OCI-LY7 (cell line): ENCODE measurements around the gene SYK. TPM values are rescaled to one million over a fixed set of nuclear protein-coding genes. Genes with fewer than 3 reads are reported as not detected.

Experiments used
- BruUV-seq: library from RNA; stranded (reverse); fragments of 400-500 nt; replicated peaks from 2 replicates; lab custom pipeline; 2021; lab: Mats Ljungman, UMichigan
- CTCF ChIA-PET: fragments of 300-600 bp; sonication (Branson Sonifier 250); formaldehyde crosslinking; loops from one replicate; lab custom pipeline; 2022; ENCODE audit warnings: antibody characterized with exemption; ENCODE audit not compliant: unreplicated experiment; lab: Charles Lee
- POLR2A ChIA-PET: fragments of 300-600 bp; sonication (Branson Sonifier 250); formaldehyde crosslinking; loops from one replicate; lab custom pipeline; 2022; ENCODE audit warnings: antibody characterized with exemption; lab: Charles Lee
- DNase-seq: peaks from one replicate; pipeline ENCODE4 v3.0.0-alpha.2; 2015; ENCODE audit warnings: low spot score
- H2AFZ ChIP-seq: fragments of 200-600 bp; sonication (generic), shearing (Covaris generic); 2 replicates; pipeline ENCODE4 v1.6.1; 2014; ENCODE audit warnings: mild to moderate bottlenecking, antibody characterized with exemption, low read length, moderate library complexity
- H3K27ac ChIP-seq: fragments of 200-600 bp; sonication (generic); 2 replicates; pipeline ENCODE4 v1.5.1; 2014; ENCODE audit warnings: mixed run types, low read depth, mild to moderate bottlenecking, moderate library complexity, low read length, inconsistent platforms; ENCODE audit not compliant: poor library complexity, severe bottlenecking
- H3K36me3 ChIP-seq: fragments of 200-600 bp; sonication (generic); 2 replicates; pipeline ENCODE4 v1.6.1; 2014; ENCODE audit warnings: mild to moderate bottlenecking, antibody characterized with exemption, low read length, moderate library complexity, mixed read lengths; ENCODE audit not compliant: insufficient read depth
- H3K4me1 ChIP-seq: fragments of 200-600 bp; sonication (generic); 2 replicates; pipeline ENCODE4 v1.5.1; 2014; ENCODE audit warnings: mild to moderate bottlenecking, low read length; ENCODE audit not compliant: insufficient read depth, poor library complexity, severe bottlenecking
- H3K4me2 ChIP-seq: fragments of 200-600 bp; sonication (generic); 2 replicates; pipeline ENCODE4 v1.6.1; 2014; ENCODE audit warnings: mild to moderate bottlenecking, low read length
- H3K4me3 ChIP-seq: fragments of 200-600 bp; sonication (generic); 2 replicates; pipeline ENCODE4 v1.5.1; 2014; ENCODE audit warnings: mild to moderate bottlenecking, low read depth, low read length; ENCODE audit not compliant: poor library complexity, severe bottlenecking
- H3K79me2 ChIP-seq: fragments of 200-600 bp; sonication (generic); 2 replicates; pipeline ENCODE4 v1.6.1; 2016; ENCODE audit warnings: low read depth, mild to moderate bottlenecking, low read length, moderate library complexity, mixed read lengths; ENCODE audit not compliant: insufficient read depth
- H3K9me2 ChIP-seq: fragments of 200-600 bp; sonication (generic); 2 replicates; pipeline ENCODE4 v1.6.1; 2016; ENCODE audit warnings: mild to moderate bottlenecking, low read length, mixed read lengths; ENCODE audit not compliant: insufficient read depth
- H3K9me3 ChIP-seq: fragments of 200-600 bp; sonication (generic); 2 replicates; pipeline ENCODE4 v1.6.1; 2014; ENCODE audit warnings: mild to moderate bottlenecking, mixed run types, low read length, mixed read lengths
- H4K20me1 ChIP-seq: fragments of 200-600 bp; sonication (generic); 2 replicates; pipeline ENCODE4 v1.6.1; 2014; ENCODE audit warnings: mild to moderate bottlenecking, antibody characterized with exemption, low read length, moderate library complexity, mixed read lengths; ENCODE audit not compliant: insufficient read depth
- CTCF ChIP-seq: fragments of 200-600 bp; sonication (generic); conservative IDR thresholded peaks from 2 replicates; pipeline ENCODE4 v1.5.1; 2014; ENCODE audit warnings: mild to moderate bottlenecking, antibody characterized with exemption, low read length, moderate library complexity, mixed read lengths
- EZH2phosphoT487 ChIP-seq: fragments of 200-600 bp; sonication (generic); IDR thresholded peaks from 2 replicates; pipeline ENCODE4 v1.6.1; 2018; ENCODE audit warnings: low read depth, borderline replicate concordance, mild to moderate bottlenecking, mixed run types, antibody characterized with exemption, low read length, moderate library complexity, mixed read lengths
- intact Hi-C: fragments of 100-400 bp; cut with micrococcal nuclease; formaldehyde crosslinking; loops from one replicate; pipeline ENCODE4 v1.10.0; 2022; ENCODE audit not compliant: unreplicated experiment
- total RNA-seq, 2 experiments: library from RNA; depleted of rRNA in 1 of 2; stranded (reverse); fragments of >200 nt in 1 of 2; shearing (Covaris generic) in 1 of 2; gene quantifications; 2 replicates each; pipeline ENCODE4 v1.2.3, GENCODE V29; 2014 to 2022

The SYK gene
- total RNA-seq, 2 experiments from 2014 or later, result 112 to 175 TPM

GRCh38 chr9:90896231-90896630 lies 94.6 kb downstream of the SYK start:
- DNase-seq, result no peak
- Histone ChIP-seq H3K9me2 (no peaks in the 10 kb centered on the region), H3K79me2 (no peaks in the 10 kb centered on the region), H3K4me2 (no peak overlapping the region), H3K36me3 (peaks cover 96% of the 10 kb centered on the region), H3K27ac (no peak overlapping the region), H3K9me3 (no peaks in the 10 kb centered on the region), H3K4me3 (no peak overlapping the region), H4K20me1 (no peaks in the 10 kb centered on the region; the same call in 1 of the 2 replicates), H3K4me1 (no peaks in the 10 kb centered on the region), H2AFZ (no peak overlapping the region)
- intact Hi-C loops, result no loop called here
- TF ChIP-seq EZH2phosphoT487 (no peak), CTCF (no peak)
- CTCF ChIA-PET, result no interaction called here
- POLR2A ChIA-PET, result no interaction called here
- BruUV-seq, result TSS peak; percentile 52

GRCh38 chr9:90898228-90898627 lies 96.6 kb downstream of the SYK start:
- H3K4me3 ChIP-seq, result no peak overlapping the region
- BruUV-seq, result no TSS peak

More at GRCh38 chr9:90898228-90898627, 96.6 kb downstream of the SYK start:
- Histone ChIP-seq H3K9me3 (no peaks in the 10 kb centered on the region), H3K36me3 (peaks cover 86% of the 10 kb centered on the region), H3K4me1 (no peaks in the 10 kb centered on the region), H3K9me2 (no peaks in the 10 kb centered on the region), H3K79me2 (no peaks in the 10 kb centered on the region), H3K4me2 (no peak overlapping the region), H4K20me1 (no peaks in the 10 kb centered on the region), H3K27ac (no peak overlapping the region), H2AFZ (no peak overlapping the region)
- intact Hi-C loops, result no loop called here
- POLR2A ChIA-PET, result interaction anchor here (0.6 to 1.1 kb wide), 3 partner anchors 25 to 897 kb away, joined by 3 to 4 read pairs (median 4); no protein-coding TSS in a partner anchor
- TF ChIP-seq EZH2phosphoT487 (no peak), CTCF (peak; percentile 61)
- CTCF ChIA-PET, result interaction anchor here (0.6 to 1.1 kb wide), 2 partner anchors 16 to 94 kb away, joined by 3 read pairs; no protein-coding TSS in a partner anchor
- DNase-seq, result no peak
